ENCODE data around the gene CIAPIN1.

DNA sequence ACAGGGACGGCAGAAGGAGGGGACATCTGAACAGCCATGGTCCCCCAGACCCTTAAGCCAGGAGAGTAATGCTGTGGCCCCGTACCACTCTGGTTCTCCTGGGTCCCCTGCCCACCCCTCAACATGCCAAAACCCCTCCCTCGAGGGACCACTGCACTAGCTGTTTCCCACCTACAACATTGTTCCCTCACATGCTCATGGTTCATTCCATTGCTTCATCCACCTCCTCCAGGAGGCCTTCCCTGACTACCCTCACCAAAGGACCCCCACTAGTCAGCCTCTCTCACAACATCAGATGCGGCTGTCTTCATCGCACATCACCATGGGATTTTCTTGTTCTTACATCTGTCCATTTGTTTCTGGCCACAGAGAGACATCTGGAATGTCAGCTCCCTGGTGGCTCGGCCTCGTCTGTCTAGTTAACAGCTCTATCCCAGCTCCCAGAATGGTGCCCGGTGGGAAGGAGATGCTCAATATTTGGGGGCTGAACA lies 37.4 kb upstream of the CIAPIN1 start:
- no peak for TF ChIP-seq CTCF (IDR thresholded peaks at IDR 0.05)
- no peak for TF ChIP-seq POLR2A (IDR thresholded peaks at IDR 0.05)

Measured in esophagus squamous epithelium (tissue), 4 donors.